GM19239 (cell line): ENCODE measurements around the gene CXCR3.

ENCODE experiments used
- DNase-seq: peaks from one replicate; pipeline ENCODE4 v3.0.0; 2011; ENCODE audit warnings: low spot score; ENCODE audit not compliant: insufficient read length
- FAIRE-seq: peaks from 2 replicates; lab custom pipeline; 2011; peaks lifted over from hg19 to GRCh38; lab: Jason Lieb, UNC

Gene CXCR3

GRCh38 chrX:71637848-71638247 lies 19.5 kb upstream of the CXCR3 start:
- peak; percentile 90 for FAIRE-seq
- DNase-seq, result no peak

- no peak for FAIRE-seq
- DNase-seq, result no peak
Measured at GRCh38 chrX:71637253-71637618, 18.9 kb upstream of the CXCR3 start.

- DNase-seq (no peak), FAIRE-seq (peak; percentile 92)
Measured at GRCh38 chrX:71636438-71637252, 18.3 kb upstream of the CXCR3 start.

- FAIRE-seq (peak; percentile 44), DNase-seq (no peak)
Measured at GRCh38 chrX:71634366-71634765, 16.1 kb upstream of the CXCR3 start.

GRCh38 chrX:71632923-71633657 lies 14.8 kb upstream of the CXCR3 start:
- FAIRE-seq (peak; percentile 99), DNase-seq (no peak)

GRCh38 chrX:71629467-71629866 lies 11.2 kb upstream of the CXCR3 start:
- peak; percentile 91 for FAIRE-seq
- no peak for DNase-seq

- peak; percentile 26 for FAIRE-seq
Measured at GRCh38 chrX:71627588-71628404, 9.5 kb upstream of the CXCR3 start.

GRCh38 chrX:71626576-71626975 lies 8.3 kb upstream of the CXCR3 start:
- FAIRE-seq (no peak), DNase-seq (no peak)

More at GRCh38 chrX:71627588-71628404, 9.5 kb upstream of the CXCR3 start:
- DNase-seq, result no peak

GRCh38 chrX:71625471-71625870 lies 7.2 kb upstream of the CXCR3 start:
- FAIRE-seq, result peak; percentile 67

GRCh38 chrX:71623714-71624113 lies 5.4 kb upstream of the CXCR3 start:
- no peak for DNase-seq
- peak; percentile 88 for FAIRE-seq

More at GRCh38 chrX:71625471-71625870, 7.2 kb upstream of the CXCR3 start:
- no peak for DNase-seq

- FAIRE-seq, result peak; percentile 98
- no peak for DNase-seq
Measured at GRCh38 chrX:71622576-71623450, 4.5 kb upstream of the CXCR3 start.

- DNase-seq (no peak), FAIRE-seq (no peak)
Measured at GRCh38 chrX:71622032-71622575, 3.8 kb upstream of the CXCR3 start.

- no peak for DNase-seq
- FAIRE-seq, result no peak
Measured at GRCh38 chrX:71621603-71622002, 3.3 kb upstream of the CXCR3 start.

- FAIRE-seq (peak; percentile 77), DNase-seq (no peak)
Measured at GRCh38 chrX:71619986-71620385, 1.7 kb upstream of the CXCR3 start.

- no peak for FAIRE-seq
- DNase-seq, result no peak
Measured at GRCh38 chrX:71619193-71619592, 882 bp upstream of the CXCR3 start.

- no peak for FAIRE-seq
- DNase-seq, result no peak
Measured at GRCh38 chrX:71618787-71619186, 476 bp upstream of the CXCR3 start.

- FAIRE-seq, result peak; percentile 65
- DNase-seq, result no peak
Measured at GRCh38 chrX:71617742-71618141, 569 bp downstream of the CXCR3 start.

- no peak for DNase-seq
- no peak for FAIRE-seq
Measured at GRCh38 chrX:71616672-71617529, 1.4 kb downstream of the CXCR3 start.
